ENCODE data around the gene CYBA.

CYBA gene

DNA sequence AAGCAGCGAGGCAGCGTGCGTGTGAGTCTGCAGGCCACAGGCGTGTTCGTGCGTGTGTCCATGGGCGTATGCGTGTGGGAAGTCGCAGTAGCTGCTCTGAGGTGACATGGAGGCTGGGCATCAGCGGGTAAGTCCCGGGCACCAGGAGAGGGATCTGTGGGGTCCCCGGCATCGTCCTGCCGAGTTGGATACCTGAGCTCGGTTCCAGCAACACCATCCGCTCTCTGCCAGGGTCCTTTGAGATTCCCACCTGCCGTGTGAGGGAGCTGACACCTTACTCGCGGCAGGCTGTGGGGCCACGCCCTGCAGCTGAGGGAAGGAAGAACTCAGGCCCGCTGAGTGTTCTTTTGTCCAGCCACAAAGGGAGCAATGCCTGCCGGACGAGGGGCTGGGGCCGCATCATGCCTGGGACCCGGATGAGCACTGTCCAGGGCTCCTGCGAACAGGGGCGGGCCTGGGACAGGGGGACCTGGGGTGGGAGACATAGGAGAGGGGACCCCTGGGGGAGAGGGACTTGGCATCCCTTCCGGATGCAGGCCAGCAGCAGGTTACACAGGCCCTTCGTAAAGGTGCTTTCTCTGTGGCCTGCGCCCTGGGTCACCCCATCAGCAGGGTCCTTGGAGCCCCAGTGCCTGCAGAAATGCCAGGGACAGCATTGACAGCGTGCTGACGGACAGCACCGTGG lies 40.4 kb upstream of the CYBA start:
- H3K36me3 Mint-ChIP-seq: peaks cover 2% of the 10 kb centered on the region
- peak overlapping the region; percentile 93 for H3K27ac Mint-ChIP-seq
- DNase-seq: no peak
- H3K9me3 Mint-ChIP-seq: no peaks in the 10 kb centered on the region
- peak overlapping the region; percentile 64 for H3K4me3 Mint-ChIP-seq
- CTCF ChIA-PET: no interaction called here
- H3K4me1 Mint-ChIP-seq: peaks cover 84% of the 10 kb centered on the region
- H3K27me3 Mint-ChIP-seq: peaks cover 13% of the 10 kb centered on the region

DNA sequence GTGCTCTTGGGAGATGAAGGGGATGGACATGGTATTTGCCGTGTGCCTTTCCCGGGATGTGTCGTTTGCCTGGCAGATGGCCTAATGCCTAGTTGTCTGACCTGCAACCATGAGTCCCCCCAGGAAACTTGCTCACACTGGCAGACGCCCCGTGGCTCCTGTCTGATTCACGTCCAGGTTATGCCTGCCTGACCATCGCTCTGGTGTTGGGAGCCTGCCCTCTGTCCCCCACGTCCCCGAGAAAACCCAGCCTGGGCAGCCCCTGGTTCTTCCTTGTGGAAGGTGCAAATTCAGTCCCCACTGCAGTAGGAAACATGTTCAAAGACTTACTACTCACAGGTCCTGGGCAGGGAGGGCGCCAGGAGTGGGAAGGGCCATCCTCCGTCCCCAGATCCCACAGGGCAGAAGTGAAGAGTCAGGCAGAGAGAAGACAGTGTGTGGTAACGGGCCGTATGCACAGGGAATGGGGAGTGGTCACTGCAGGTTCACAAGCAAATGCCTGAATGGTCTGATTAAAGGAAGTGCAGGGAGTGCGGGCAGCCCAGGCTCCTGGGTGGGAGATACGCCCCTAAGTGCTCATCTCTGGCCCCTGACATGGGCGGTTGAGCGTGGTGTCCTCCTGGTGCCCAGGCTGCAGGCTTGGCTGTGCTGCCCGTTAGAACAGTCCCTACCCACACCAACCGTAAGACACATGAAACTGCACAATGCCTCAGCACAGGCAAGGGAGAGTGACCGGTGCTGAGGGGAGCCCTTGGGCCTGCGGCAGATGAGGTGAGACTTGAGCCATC lies 39.7 kb upstream of the CYBA start:
- peak overlapping the region; percentile 45 for H3K4me3 Mint-ChIP-seq
- H3K27me3 Mint-ChIP-seq: peaks cover 13% of the 10 kb centered on the region
- CTCF ChIA-PET: no interaction called here
- H3K9me3 Mint-ChIP-seq: no peaks in the 10 kb centered on the region
- peaks cover 82% of the 10 kb centered on the region for H3K4me1 Mint-ChIP-seq
- peak overlapping the region; percentile 68 for H3K27ac Mint-ChIP-seq
- H3K36me3 Mint-ChIP-seq: peaks cover 2% of the 10 kb centered on the region
- DNase-seq: no peak

DNA sequence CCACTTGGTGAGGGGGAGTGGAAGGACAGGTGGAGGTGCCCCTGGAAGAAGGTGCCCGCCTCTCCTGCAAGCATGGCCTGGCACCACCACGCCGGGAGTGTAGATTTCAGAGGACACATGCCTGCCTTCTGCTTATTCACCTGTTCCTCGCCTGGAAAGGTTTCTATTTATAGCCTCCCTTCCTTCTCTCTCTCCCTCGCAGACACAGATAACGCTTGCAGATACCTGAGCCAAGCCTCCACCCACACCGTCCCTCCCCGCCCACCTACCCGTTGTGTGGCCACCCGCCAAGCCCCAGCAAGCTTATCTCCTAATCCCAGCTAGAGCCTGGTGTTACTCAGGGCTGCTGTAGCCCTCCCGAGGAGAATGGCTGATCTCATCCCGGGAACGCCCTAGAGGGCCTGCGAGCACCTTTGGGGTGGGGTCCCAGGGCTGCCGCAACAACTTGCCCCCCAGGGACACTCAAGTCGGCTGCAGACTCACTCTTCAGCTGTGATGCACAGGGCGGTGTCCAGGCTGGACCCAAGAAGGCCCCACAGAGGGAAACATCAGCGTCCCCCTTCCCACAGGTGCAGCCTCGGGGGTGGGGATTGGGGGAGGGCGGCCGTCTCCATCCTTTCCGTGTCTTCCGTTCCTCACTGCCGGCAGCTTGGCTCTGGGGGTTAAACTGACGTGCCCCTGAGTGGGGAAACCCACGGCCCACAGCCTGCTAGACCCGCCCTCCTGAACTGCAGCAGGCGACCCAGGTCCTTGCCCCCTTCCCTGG lies 37.3 kb upstream of the CYBA start:
- Mint-ChIP-seq H3K27me3 (peaks cover 13% of the 10 kb centered on the region), H3K4me1 (peaks cover 84% of the 10 kb centered on the region), H3K4me3 (no peak overlapping the region), H3K27ac (peak overlapping the region; percentile 42), H3K9me3 (no peaks in the 10 kb centered on the region), H3K36me3 (peaks cover 12% of the 10 kb centered on the region)
- CTCF ChIA-PET: no interaction called here
- no peak for DNase-seq

DNA sequence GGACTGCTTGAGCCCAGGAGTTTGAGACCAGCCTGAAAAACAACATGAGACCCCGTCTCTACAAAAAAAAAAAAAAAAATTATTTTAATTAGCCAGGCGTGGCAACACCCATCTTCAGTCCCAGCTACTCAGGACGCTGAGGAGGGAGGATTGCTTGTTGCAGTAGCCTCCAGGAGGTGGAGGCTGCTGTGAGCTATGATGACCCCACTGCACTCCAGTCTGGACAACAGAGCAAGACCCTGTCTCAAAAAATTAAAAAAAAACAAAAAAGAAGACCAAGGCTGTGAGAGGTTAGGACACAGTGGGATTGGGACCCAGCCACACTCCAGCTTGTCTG lies 36.8 kb upstream of the CYBA start:
- Mint-ChIP-seq H3K36me3 (peaks cover 12% of the 10 kb centered on the region), H3K27me3 (peaks cover 13% of the 10 kb centered on the region), H3K27ac (peak overlapping the region; percentile 42), H3K4me3 (no peak overlapping the region), H3K9me3 (no peaks in the 10 kb centered on the region), H3K4me1 (peaks cover 81% of the 10 kb centered on the region)
- CTCF ChIA-PET: interaction anchor here (0.9 kb wide), 1 partner anchor 19 kb away, joined by 4 read pairs; the partner anchor contains the start of gene CTU2
- no peak for DNase-seq

DNA sequence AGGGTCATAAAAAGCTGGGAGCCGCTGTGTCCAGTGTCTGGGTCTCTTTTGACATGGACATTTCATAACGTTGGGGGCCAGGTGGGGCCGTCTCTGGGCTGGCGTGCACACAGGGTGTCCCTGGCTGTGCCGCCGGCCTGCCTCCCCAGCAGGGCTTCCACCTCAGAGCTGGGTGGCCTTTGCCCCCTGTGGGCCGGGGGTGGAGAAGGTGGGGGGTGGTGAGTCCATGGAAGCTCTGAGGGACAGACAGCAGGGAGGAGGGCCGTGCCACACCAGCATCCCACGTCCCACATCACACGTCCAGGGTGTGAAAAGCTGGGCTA lies 36.4 kb upstream of the CYBA start:
- no peak for DNase-seq
- Mint-ChIP-seq H3K4me3 (peak overlapping the region; percentile 26), H3K27me3 (peaks cover 13% of the 10 kb centered on the region), H3K9me3 (no peaks in the 10 kb centered on the region), H3K4me1 (peaks cover 80% of the 10 kb centered on the region), H3K36me3 (peaks cover 15% of the 10 kb centered on the region), H3K27ac (no peak overlapping the region)
- CTCF ChIA-PET: interaction anchor here (0.9 kb wide), 1 partner anchor 20 kb away, joined by 4 read pairs; the partner anchor contains the start of gene CTU2

DNA sequence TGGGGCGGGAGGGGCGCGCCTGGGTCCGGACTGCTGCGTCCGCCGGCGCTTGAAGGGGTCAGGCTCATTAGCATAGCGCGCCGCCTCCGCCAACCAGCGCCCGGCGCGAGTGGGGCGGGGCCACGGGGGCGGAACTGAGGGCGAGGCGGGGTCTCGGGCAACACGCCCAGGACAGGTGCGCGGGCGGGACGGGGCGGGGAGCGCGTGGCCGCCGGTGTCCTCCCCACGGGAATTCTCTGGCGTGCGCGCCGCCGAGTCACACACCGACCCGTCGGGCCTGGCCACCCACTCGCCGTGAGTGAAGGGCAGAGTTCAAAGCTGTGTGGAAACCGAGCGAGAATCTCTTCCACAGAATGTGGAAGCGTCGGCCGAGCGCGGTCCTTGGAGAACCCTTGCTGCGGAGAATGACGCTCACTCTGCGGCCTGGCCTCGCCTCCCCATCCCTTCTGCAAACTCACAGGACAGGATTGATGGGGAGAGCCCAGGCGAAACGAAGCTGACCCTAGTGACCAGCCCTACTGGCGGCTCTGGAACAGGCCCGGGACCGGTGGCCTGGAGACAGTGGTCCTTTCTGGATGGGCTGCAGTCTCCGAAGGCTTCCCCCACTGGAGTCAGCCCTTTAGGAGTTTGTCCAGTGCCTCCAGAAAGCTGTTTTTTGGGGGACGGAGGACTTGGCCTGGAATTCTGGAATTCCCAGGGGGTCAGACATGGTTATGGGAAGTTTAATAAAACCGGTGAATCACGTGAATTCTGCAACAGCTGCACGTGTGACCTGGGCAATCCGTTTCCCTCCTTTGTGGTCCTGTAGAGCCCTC lies 35.8 kb upstream of the CYBA start, which contains the start of gene SNAI3:
TSS of gene SNAI3 (minus strand) at position 69 of the 815 bp plus-strand sequence. CDS start 101 bp downstream, outside the sequence.
- peak within 1 kb of the TSS; percentile 83 for H3K4me3 Mint-ChIP-seq
- peak within 1 kb of the TSS; percentile 52 for H3K27ac Mint-ChIP-seq
- DNase-seq: peak; percentile 93
- peaks cover 80% of the 10 kb centered on the region for H3K4me1 Mint-ChIP-seq
- no peaks in the 10 kb centered on the region for H3K9me3 Mint-ChIP-seq
- peaks cover 16% of the 10 kb centered on the region for H3K36me3 Mint-ChIP-seq
- CTCF ChIA-PET: interaction anchor here (0.9 kb wide), 1 partner anchor 20 kb away, joined by 4 read pairs; the partner anchor contains the start of gene CTU2
- H3K27me3 Mint-ChIP-seq: peaks cover 13% of the 10 kb centered on the region

DNA sequence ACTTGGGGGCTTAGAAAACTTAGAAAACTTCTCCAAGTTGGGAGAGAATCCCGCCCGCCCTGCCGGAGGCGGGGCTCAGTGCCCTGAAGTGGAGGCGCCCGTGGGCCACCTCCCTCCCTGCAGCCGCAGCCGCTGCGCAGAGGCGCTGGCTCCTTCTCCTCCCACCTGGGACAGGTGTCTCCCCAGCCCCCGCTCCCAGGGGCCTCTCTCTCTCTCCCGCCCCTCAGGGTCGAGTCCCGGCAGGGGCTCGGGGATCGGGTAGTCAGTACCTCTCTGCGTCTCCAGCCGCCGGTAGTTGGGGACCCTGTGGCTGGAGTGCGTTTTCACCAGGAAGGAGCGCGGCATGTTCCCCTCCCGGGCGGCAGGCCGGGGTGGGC lies 35.2 kb upstream of the CYBA start:
- H3K9me3 Mint-ChIP-seq: no peaks in the 10 kb centered on the region
- peak overlapping the region; percentile 52 for H3K27ac Mint-ChIP-seq
- no peak for DNase-seq
- peaks cover 20% of the 10 kb centered on the region for H3K36me3 Mint-ChIP-seq
- H3K27me3 Mint-ChIP-seq: peaks cover 13% of the 10 kb centered on the region
- CTCF ChIA-PET: interaction anchor here (1.4 to 1.6 kb wide), 2 partner anchors 16 to 22 kb away, joined by 4 to 5 read pairs; no protein-coding TSS in a partner anchor
- peaks cover 80% of the 10 kb centered on the region for H3K4me1 Mint-ChIP-seq
- peak overlapping the region; percentile 83 for H3K4me3 Mint-ChIP-seq

DNA sequence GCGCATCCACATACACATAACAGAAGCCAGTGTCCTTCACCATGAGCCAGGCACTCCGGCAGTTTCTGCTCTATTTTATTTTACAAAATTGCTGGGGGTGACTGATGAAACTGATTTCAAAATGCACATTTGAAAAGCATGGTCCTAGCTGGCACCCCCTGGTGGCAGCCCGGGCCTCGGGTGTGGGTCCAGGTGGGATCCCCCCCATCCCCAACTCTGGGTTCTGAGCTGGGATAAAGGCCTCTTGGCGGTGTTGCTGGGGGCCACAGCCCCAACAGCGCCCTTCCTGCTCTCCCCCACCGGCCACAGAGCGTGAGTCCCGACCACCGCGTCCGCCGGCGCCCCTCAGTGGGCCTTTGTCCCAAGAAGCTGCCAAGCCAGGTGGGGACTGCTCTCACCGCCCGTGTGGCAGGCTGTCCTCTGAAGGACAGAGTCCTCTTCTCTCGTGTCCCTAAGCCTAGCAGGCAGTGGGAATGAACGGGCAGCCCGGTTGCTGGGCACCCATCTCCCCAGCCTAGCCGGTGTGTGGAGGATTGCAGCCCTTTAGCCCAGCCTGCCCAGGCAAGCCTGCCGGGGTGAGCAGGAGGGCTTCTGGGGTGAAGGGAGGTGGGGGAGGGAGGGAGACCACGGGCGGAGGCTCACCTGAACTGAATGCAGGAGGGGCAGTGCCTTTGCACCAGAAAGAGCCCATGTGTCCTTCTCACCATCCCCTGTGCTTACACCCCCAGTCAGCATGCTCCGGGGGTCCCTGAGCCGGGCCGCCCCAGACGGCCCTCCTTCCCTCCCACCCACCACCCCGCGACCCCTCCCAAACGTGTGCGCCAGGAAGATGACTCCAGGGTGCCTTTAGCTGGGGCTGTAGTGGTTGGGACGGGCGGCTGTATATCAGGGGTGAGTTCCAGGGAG lies 34.6 kb upstream of the CYBA start:
- Mint-ChIP-seq H3K27me3 (peaks cover 13% of the 10 kb centered on the region), H3K9me3 (no peaks in the 10 kb centered on the region), H3K4me3 (peak overlapping the region; percentile 83), H3K36me3 (peaks cover 24% of the 10 kb centered on the region), H3K4me1 (peaks cover 78% of the 10 kb centered on the region), H3K27ac (peak overlapping the region; percentile 77)
- CTCF ChIA-PET: interaction anchor here (0.7 to 1.6 kb wide), 5 partner anchors 15 to 115 kb away, joined by 3 to 5 read pairs (median 4); partner anchors contain the start of gene ZC3H18
- DNase-seq: peak; percentile 75

DNA sequence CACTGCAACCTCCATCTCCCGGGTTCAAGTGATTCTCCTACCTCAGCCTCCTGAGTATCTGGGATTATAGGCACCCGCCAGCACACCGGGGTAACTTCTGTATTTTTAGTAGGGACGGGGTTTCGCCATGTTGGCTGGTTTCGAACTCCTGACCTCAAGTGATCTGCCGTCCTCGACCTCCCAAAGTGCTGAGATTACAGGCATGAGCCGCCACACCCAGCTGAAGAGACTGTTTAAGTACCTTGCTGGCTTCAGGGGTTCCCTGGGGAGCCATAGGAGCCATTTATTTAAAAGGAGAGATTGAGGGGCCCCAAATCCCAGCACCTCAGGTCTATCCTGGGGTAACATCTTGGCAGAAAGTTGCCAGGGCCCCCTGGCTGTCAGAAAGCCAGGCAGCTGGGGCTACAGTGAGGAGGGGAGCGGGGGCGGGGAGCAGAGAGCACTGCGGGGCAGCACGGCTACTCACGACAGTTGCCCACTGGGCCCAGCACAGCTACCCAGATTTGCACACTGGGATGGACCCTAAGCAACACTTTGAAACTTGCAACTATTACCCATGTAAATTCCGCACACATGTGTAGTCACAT lies 33.8 kb upstream of the CYBA start:
- H3K9me3 Mint-ChIP-seq: no peaks in the 10 kb centered on the region
- H3K27ac Mint-ChIP-seq: peak overlapping the region; percentile 82
- H3K4me1 Mint-ChIP-seq: peaks cover 74% of the 10 kb centered on the region
- DNase-seq: no peak
- peaks cover 26% of the 10 kb centered on the region for H3K36me3 Mint-ChIP-seq
- CTCF ChIA-PET: interaction anchor here (1.2 to 1.6 kb wide), 4 partner anchors 14 to 21 kb away, joined by 4 to 5 read pairs (median 4); no protein-coding TSS in a partner anchor
- peaks cover 13% of the 10 kb centered on the region for H3K27me3 Mint-ChIP-seq
- H3K4me3 Mint-ChIP-seq: peak overlapping the region; percentile 83

DNA sequence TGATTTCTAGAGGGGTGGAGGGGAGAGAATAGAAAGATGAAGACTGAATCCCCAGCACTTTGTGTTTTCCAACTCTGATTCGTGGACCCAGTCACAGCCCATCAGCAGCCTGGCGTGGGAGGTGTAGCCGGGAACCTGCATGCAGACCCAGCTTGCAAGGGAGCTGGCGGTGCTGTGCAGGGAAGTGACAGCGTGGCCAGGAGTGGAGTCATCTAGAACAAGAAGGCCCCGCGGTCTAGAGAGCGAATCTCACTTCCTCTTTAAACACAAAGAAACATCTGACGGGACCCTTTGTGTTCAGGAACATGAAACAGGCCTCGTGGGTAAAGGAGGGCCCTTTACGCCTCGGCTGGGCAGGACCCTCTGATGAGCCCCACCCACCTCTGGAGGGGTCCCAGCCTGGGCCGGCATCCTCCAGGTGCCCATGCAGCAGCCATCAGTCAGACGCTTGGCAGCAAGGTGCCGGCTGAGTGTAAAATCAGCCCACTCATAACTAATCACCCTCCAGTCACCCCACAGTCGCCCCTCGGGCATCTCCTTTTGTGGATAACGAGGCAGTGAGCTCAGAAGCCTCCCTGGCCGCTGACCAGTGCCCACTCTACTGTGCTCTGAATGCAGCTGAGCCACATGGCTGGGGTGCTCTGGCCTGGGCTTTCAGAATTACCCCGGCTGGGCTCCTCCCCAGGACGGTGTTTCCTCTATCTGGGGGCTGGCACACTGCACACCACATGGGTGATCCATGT lies 31.0 kb upstream of the CYBA start:
- CTCF ChIA-PET: interaction anchor here (0.6 to 1.3 kb wide), 5 partner anchors 11 to 112 kb away, joined by 3 to 8 read pairs (median 4); partner anchors contain the start of gene ZC3H18
- H3K9me3 Mint-ChIP-seq: no peaks in the 10 kb centered on the region
- peaks cover 34% of the 10 kb centered on the region for H3K36me3 Mint-ChIP-seq
- H3K27me3 Mint-ChIP-seq: peaks cover 3% of the 10 kb centered on the region
- H3K4me1 Mint-ChIP-seq: peaks cover 50% of the 10 kb centered on the region
- H3K4me3 Mint-ChIP-seq: peak overlapping the region; percentile 69
- peak overlapping the region; percentile 95 for H3K27ac Mint-ChIP-seq
- DNase-seq: peak; percentile 83

DNA sequence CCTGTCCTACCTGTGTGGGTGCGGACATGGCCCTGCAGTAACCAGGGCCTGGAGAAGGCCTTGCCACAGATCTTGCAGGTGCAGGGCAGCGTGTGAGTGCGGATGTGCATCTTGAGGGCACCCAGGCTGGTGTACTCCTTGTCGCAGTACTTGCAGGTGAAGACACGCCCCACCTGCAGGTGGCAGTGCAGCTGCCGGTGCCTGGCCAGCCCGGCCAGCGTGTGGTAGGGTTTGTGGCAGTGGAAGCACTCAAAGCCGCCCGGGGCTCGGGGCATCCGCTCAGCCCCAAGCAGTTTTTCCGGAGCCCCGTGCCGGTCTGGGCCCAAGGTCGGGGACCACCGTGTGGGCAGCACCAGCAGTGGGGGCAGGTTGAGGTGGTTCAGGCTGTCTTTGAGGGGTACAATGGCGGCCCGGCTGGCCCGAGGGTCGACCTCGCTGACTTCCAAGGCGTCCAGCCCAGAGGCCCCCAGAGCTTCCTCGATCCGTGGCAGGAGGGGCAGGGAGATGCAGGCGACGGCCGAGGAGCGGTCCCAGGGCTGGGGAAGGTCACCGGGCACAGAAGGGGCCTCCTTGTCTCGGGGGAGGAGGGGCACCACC lies 30.3 kb upstream of the CYBA start:
- Mint-ChIP-seq H3K27ac (peak overlapping the region; percentile 95), H3K4me3 (peak overlapping the region; percentile 69), H3K4me1 (peaks cover 46% of the 10 kb centered on the region), H3K9me3 (no peaks in the 10 kb centered on the region), H3K27me3 (no peaks in the 10 kb centered on the region), H3K36me3 (peaks cover 34% of the 10 kb centered on the region)
- CTCF ChIA-PET: interaction anchor here (1.0 to 1.3 kb wide), 5 partner anchors 10 to 100 kb away, joined by 3 to 8 read pairs (median 5); no protein-coding TSS in a partner anchor
- DNase-seq: peak; percentile 72
